Stimulated activated CD4-positive, alpha-beta T cell treated with anti-CD3 and anti-CD28 coated beads, Interleukin-2, amount 100 ng/mL, for 24 hours (primary cell): Measurements from ENCODE around the gene PGS1.

Experiments
- DNase-seq, 2 donors: peaks; one replicate each; pipeline ENCODE4 v3.0.0-alpha.2; 2020

Gene PGS1

DNA sequence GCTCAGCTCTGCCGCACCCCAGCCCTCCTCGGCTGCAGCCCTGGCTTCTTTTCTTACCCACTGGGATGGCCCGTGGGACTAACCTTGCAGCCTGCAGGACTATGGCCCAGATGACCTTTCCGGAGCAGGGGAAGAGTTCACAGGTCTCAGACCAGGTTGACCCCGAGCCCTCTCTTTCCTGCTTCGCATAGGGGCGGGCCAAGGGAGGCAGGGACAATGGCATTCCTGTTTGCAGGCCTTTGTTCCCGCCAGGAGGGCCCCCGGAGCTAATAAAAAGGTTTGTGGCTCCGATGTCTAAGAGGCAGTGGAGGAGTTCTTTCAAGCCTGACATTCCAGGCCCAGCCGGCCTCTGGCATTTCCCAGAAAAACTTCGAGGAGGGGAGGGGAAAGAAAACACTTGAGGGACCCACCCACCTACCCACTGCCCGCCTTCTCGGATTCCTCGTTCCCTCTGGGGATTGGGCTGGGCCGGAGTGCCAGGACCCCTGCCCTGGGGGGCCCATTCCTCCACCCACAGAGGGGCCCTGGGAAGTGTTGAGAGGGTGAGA lies 12.8 kb upstream of the PGS1 start:
- DNase-seq: no peak

DNA sequence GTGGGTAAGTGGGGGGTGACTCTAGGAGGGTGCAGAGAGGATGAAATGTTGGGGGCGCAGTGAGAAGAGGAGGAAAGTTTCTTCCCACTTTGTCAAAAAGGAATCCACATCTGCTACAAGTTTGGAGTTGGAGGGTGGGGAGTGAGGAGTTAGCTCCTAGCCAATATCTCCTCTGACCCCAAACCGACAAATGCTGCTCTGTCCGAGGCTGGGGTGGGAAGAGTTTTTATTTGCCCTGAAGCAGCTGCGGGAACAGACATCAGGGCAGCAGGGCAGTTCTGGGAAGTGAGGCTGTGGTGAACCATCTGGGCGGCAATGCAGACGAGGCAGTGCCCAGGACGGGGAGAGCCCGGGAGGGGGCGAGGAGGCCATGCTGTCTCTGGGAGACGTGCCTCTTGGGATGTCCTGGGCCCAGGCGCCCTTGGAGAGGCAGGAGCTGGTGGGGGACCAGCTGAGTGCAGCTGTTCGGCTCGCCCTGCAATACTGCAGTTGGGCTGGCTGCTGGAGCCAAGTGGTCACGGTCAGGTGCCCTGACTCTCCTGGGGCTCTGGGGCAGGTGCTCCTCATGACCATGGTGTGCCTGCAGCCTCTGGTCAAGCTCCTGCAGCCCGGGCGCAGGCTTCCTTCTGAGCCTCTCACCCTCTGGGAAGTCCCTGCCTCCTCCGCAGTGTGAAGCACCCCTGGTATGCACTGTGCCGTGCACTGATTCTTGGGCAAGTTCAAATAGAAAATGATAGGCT lies 12.2 kb upstream of the PGS1 start:
- no peak for DNase-seq

GRCh38 chr17:78367193-78367592 lies 11.3 kb upstream of the PGS1 start:
- DNase-seq: no peak

- DNase-seq: no peak
Observed at GRCh38 chr17:78368348-78368747, 10.1 kb upstream of the PGS1 start.

DNA sequence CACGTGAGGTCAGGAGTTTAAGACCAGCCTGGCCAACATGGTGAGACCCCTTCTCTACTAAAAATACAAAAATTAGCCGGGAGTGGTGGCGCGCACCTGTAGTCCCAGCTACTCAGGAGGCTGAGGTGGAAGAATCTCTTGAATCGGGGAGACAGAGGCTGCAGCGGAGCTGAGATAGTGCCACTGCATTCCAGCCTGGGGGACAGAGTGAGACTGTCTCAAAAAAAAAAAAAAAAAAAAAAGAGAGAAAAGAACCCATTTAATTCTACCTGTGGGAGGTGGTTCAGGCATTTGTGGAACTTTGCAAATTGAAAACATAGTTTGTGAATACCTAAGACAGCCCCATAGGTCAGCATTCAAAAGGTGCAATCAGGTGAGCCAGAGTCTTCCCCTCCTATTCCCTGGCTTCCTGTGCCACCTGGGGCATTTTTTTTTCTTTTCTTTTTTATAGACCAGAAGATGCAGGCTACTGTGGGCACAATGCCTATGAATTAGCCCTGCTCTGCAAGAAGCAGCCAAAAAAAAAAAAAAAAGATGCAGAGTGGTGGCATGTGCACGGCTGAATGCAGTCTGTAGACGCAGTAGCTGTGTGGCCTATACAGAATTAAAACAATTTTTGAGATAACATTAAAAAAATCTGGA lies 9.5 kb upstream of the PGS1 start:
- DNase-seq: no peak

GRCh38 chr17:78369791-78370381 lies 8.6 kb upstream of the PGS1 start:
- DNase-seq: no peak

GRCh38 chr17:78371056-78371455 lies 7.4 kb upstream of the PGS1 start:
- no peak for DNase-seq

GRCh38 chr17:78372841-78373240 lies 5.6 kb upstream of the PGS1 start:
- DNase-seq: no peak

- DNase-seq: no peak
Observed at GRCh38 chr17:78374189-78374588, 4.3 kb upstream of the PGS1 start.

GRCh38 chr17:78374631-78375274 lies 3.7 kb upstream of the PGS1 start:
- DNase-seq: no peak

- DNase-seq: no peak
Observed at GRCh38 chr17:78375401-78376151, 2.9 kb upstream of the PGS1 start.

DNA sequence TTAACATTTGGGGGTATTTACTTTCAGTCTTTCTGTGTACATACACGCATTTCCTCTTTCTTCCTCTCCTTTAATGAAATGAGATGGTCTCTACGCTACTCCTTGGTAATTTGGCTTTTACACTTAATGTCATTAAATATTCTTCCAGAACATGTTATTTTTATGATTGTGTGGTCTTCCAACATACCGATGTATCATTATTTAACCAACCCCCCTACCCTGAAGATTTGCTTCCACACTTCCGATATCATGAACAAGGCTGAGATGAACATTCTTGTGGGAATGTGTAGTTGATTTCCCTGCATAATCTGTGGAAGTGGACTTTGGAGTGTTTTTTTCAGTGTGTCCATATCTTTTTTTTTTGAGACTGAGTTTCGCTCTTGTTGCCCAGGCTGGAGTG lies 2.3 kb upstream of the PGS1 start:
- DNase-seq: no peak

DNA sequence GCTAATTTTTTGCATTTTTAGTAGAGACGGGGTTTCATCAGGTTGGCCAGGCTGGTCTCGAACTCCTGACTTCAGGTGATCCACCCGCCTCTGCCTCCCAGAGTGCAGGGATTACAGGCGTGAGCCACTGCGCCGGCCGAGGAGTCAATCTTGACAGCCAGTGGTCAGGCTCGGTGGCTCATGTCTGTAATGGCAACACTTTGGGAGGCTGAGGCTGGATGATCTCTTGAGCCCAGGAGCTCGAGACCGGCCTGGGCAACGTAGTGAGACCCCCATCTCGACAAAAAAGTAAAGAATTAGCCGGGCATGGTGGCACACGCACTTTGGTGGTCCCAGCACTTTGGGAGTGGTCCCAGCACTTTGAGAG lies 608 bp upstream of the PGS1 start:
- DNase-seq: no peak

DNA sequence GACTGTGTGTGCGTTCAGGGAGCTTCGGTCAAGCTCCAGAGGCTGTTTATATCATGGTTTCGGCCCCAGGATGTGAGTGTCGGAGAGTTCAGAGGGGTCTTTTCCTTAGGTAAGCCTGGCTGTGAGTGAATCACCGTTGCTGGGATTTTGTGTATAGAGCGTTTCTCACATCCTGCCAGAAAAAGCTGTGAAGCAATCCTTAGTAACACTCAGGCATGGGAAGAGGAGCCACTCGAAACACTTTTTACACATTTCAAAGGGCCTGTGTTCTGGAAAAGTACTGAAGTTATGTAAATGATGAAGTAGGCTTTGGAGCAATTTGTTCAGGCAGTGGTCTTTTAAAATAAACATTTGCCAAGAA lies 662 bp downstream of the PGS1 start:
- no peak for DNase-seq

DNA sequence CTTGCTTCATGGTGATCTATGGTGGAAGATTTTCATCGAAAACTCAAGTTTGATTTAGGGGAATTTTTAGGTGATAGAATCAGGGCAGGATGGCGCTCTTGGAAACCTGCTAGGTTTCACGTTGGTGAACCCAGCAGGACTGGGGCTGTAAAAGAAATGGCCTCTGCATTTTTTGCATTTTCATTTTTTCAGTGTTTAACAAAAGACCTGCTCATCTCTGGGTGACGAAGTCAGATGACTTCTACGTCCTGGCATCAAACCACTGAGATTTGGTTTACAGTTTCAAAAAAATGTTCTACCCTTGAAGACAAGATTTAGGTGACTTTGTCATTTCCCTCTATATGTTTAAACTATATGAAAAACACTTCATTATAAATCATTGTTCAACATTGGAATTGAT lies 1.9 kb downstream of the PGS1 start:
- no peak for DNase-seq

- DNase-seq: peak; percentile 53 to 55
Observed at GRCh38 chr17:78381601-78382232, 3.3 kb downstream of the PGS1 start.

DNA sequence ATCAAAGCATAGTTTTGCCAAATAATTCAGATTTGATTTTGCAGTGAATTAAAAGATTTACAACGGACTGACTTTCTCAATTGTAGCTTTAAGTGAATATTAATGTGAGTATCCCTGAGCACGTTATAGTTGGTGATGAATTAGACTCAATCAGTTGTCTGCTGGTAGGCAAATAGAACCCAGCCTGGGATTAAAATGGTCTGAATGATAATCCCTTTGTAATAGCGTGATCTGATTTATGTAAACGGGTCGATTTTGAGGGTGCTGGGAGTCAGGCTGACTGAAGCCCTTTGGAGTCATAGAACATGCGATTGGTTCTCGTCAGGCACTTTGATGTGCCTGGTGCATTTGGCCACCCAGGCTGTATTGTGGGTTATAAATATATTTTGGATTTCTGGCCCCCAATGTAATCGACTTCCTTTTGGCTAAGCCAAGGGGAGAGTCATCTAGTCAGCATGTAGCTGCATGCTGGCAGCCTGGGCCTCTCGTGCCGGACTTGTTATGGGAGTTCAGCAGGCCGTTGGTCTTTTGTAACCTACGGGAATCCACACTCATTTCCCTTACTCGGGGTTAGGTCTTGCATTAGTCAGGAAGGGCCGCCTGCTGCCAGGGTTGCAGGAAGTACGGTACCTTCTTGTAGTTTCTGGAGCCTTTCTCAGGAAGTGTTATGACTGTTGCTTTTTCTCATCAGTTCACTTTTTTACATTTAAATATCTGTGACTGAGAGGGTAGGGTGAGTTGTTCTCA lies 5.4 kb downstream of the PGS1 start:
- peak; percentile 71 to 74 for DNase-seq

- peak in 1 of 2 donors; percentile 20 for DNase-seq
Observed at GRCh38 chr17:78384479-78385175, 6.2 kb downstream of the PGS1 start.

DNA sequence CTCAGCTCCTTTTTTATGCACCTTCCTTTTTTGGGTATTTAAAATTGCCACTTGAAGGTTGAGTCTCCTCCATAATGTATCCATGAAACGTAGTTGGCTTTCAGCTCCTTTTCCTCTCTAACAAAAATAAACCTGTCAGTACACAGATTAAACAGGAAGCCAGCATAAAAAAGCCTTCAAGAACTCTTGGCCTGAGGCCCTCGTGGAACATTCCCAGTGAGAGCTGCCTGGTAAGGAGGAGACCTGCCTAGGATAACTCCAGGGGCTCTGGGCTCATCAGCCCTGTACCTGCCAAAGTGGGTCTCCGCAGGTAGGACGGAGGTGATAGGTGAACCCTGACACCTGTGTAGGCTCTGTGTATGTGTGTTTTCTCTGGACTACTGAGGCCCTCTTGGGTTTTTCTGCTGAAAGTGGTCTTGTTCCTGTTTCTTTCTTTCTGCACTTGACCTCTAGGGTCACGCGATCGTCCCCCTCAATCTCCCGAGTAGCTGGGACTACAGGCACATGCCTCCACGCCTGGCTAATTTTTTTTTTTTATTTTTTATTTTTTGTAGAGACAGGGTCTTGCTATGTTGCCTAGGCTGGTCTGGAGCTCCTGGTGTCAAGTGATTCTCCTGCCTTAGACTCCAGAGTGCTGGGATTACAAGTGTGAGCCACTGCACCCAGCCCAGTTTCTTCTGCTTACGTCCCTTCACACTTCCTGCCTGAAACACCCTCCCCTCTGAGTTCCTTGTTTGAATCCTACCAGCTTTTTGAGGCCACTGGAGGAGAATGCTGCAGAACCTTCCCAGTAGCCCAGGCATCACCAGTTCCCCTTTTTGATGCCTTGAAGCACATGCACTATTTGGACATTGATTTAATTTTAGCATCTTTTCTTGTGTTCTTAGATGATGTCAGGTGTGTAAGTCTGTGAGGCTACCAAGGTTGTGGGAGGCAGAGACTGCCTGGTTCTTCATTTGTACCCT lies 9.8 kb downstream of the PGS1 start:
- DNase-seq: no peak
